ENCODE measurements around the gene LARP4B. TPM values are rescaled to one million over a fixed set of nuclear protein-coding genes. Genes with fewer than 3 reads are reported as not detected.

Gene LARP4B
- total and polyA plus RNA-seq, 2 of the 13 experiments (the other 11 are each of a cell fraction or from before 2014, with no cell fraction given): 19.5 to 30.2 TPM

DNA sequence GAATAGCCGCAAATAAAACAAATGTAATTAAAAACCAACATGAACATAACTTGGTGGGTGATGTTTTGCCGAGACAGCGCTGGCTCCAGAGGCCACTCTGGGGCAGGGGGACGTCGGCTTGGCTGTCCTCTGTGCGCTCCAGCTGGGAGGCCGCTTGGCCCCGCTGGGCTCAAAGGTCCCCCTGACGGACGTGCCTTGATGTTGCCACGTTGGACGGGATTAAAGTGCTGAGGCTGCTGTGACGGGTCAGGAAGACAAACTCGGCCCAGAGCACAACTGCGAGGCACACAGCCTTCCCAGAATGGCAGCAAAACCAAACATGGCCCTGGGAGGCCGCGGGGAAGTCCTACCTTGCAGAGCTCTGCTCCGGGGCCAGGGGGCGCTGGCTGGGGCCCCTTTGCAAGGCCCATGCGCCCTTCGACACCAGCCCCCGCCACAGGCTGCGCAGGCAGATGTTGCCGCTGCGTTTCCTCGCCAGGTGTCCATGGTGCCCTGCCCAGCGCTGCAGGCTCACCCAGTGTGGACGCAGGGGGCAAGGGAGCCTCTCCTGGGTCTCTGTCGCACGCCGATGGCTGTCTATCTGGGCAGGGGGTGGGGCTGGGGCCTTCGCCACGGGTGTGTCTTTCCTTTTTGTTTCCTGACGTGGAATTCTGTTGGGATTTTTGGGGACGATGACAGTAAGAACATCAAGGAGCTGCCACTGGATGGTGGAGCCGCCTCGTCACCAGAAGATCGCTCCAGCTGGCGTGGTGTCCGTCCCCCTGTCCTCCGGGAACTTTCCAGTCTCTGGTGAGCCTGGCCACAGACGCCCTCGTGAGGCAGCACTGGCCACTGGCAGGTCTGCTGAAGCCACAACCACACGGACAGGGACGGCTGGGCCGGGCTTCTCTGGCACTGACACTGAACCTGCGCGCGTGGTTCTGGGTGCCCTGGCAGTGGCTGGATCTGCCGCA, 142.4 kb downstream of the LARP4B start (continued):
- TF ChIP-seq, protein P1, sequence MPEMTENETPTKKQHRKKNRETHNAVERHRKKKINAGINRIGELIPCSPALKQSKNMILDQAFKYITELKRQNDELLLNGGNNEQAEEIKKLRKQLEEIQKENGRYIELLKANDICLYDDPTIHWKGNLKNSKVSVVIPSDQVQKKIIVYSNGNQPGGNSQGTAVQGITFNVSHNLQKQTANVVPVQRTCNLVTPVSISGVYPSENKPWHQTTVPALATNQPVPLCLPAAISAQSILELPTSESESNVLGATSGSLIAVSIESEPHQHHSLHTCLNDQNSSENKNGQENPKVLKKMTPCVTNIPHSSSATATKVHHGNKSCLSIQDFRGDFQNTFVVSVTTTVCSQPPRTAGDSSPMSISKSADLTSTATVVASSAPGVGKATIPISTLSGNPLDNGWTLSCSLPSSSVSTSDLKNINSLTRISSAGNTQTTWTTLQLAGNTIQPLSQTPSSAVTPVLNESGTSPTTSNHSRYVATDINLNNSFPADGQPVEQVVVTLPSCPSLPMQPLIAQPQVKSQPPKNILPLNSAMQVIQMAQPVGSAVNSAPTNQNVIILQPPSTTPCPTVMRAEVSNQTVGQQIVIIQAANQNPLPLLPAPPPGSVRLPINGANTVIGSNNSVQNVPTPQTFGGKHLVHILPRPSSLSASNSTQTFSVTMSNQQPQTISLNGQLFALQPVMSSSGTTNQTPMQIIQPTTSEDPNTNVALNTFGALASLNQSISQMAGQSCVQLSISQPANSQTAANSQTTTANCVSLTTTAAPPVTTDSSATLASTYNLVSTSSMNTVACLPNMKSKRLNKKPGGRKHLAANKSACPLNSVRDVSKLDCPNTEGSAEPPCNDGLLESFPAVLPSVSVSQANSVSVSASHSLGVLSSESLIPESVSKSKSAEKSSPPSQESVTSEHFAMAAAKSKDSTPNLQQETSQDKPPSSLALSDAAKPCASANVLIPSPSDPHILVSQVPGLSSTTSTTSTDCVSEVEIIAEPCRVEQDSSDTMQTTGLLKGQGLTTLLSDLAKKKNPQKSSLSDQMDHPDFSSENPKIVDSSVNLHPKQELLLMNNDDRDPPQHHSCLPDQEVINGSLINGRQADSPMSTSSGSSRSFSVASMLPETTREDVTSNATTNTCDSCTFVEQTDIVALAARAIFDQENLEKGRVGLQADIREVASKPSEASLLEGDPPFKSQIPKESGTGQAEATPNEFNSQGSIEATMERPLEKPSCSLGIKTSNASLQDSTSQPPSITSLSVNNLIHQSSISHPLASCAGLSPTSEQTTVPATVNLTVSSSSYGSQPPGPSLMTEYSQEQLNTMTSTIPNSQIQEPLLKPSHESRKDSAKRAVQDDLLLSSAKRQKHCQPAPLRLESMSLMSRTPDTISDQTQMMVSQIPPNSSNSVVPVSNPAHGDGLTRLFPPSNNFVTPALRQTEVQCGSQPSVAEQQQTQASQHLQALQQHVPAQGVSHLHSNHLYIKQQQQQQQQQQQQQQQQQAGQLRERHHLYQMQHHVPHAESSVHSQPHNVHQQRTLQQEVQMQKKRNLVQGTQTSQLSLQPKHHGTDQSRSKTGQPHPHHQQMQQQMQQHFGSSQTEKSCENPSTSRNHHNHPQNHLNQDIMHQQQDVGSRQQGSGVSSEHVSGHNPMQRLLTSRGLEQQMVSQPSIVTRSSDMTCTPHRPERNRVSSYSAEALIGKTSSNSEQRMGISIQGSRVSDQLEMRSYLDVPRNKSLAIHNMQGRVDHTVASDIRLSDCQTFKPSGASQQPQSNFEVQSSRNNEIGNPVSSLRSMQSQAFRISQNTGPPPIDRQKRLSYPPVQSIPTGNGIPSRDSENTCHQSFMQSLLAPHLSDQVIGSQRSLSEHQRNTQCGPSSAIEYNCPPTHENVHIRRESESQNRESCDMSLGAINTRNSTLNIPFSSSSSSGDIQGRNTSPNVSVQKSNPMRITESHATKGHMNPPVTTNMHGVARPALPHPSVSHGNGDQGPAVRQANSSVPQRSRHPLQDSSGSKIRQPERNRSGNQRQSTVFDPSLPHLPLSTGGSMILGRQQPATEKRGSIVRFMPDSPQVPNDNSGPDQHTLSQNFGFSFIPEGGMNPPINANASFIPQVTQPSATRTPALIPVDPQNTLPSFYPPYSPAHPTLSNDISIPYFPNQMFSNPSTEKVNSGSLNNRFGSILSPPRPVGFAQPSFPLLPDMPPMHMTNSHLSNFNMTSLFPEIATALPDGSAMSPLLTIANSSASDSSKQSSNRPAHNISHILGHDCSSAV (CRISPR knock-in tag; IDR thresholded peaks at IDR 0.05; ENCODE audit: borderline replicate concordance): no peak; the same call in 1 of the 2 replicates
- TF ChIP-seq ZNF354B (CRISPR knock-in tag; IDR thresholded peaks at IDR 0.05) (no peak), RAD21 (CRISPR knock-in tag; IDR thresholded peaks at IDR 0.05) (peak; percentile 70), FLYWCH1 (CRISPR knock-in tag; IDR thresholded peaks at IDR 0.05) (0 out of 2 replicates have a peak, but pooled peaks have one; percentile 74)
- TF ChIP-seq, protein P2, sequence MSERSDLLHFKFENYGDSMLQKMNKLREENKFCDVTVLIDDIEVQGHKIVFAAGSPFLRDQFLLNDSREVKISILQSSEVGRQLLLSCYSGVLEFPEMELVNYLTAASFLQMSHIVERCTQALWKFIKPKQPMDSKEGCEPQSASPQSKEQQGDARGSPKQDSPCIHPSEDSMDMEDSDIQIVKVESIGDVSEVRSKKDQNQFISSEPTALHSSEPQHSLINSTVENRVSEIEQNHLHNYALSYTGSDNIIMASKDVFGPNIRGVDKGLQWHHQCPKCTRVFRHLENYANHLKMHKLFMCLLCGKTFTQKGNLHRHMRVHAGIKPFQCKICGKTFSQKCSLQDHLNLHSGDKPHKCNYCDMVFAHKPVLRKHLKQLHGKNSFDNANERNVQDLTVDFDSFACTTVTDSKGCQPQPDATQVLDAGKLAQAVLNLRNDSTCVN (CRISPR knock-in tag; IDR thresholded peaks at IDR 0.05; ENCODE audit: borderline replicate concordance): no peak
- TF ChIP-seq, protein P3, sequence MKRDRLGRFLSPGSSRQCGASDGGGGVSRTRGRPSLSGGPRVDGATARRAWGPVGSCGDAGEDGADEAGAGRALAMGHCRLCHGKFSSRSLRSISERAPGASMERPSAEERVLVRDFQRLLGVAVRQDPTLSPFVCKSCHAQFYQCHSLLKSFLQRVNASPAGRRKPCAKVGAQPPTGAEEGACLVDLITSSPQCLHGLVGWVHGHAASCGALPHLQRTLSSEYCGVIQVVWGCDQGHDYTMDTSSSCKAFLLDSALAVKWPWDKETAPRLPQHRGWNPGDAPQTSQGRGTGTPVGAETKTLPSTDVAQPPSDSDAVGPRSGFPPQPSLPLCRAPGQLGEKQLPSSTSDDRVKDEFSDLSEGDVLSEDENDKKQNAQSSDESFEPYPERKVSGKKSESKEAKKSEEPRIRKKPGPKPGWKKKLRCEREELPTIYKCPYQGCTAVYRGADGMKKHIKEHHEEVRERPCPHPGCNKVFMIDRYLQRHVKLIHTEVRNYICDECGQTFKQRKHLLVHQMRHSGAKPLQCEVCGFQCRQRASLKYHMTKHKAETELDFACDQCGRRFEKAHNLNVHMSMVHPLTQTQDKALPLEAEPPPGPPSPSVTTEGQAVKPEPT (CRISPR knock-in tag; IDR thresholded peaks at IDR 0.05; ENCODE audit: low read depth): no peak
- TF ChIP-seq, protein P4, sequence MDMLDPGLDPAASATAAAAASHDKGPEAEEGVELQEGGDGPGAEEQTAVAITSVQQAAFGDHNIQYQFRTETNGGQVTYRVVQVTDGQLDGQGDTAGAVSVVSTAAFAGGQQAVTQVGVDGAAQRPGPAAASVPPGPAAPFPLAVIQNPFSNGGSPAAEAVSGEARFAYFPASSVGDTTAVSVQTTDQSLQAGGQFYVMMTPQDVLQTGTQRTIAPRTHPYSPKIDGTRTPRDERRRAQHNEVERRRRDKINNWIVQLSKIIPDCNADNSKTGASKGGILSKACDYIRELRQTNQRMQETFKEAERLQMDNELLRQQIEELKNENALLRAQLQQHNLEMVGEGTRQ (IDR thresholded peaks at IDR 0.05; ENCODE audit: low read depth, low read length): no peak
- TF ChIP-seq, protein P4 (CRISPR knock-in tag; IDR thresholded peaks at IDR 0.05; ENCODE audit: borderline replicate concordance): no peak
- TF ChIP-seq, protein P5, sequence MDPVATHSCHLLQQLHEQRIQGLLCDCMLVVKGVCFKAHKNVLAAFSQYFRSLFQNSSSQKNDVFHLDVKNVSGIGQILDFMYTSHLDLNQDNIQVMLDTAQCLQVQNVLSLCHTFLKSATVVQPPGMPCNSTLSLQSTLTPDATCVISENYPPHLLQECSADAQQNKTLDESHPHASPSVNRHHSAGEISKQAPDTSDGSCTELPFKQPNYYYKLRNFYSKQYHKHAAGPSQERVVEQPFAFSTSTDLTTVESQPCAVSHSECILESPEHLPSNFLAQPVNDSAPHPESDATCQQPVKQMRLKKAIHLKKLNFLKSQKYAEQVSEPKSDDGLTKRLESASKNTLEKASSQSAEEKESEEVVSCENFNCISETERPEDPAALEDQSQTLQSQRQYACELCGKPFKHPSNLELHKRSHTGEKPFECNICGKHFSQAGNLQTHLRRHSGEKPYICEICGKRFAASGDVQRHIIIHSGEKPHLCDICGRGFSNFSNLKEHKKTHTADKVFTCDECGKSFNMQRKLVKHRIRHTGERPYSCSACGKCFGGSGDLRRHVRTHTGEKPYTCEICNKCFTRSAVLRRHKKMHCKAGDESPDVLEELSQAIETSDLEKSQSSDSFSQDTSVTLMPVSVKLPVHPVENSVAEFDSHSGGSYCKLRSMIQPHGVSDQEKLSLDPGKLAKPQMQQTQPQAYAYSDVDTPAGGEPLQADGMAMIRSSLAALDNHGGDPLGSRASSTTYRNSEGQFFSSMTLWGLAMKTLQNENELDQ (CRISPR knock-in tag; IDR thresholded peaks at IDR 0.05; ENCODE audit: borderline replicate concordance): no peak
